Gastroesophageal sphincter (tissue), 3 donors: ENCODE results near the gene BCAR3.

Source experiments
- EP300 ChIP-seq: sonication (generic); formaldehyde crosslinking; IDR thresholded peaks from one replicate; pipeline ENCODE4 v1.6.1; 2017; ENCODE audit warnings: antibody characterized with exemption, mild to moderate bottlenecking
- POLR2AphosphoS5 ChIP-seq: sonication (generic); formaldehyde crosslinking; IDR thresholded peaks from one replicate; pipeline ENCODE4 v1.6.1; 2017; ENCODE audit warnings: antibody characterized with exemption
- TF ChIP-seq, protein P1 (sequence below), 4 experiments: fragments of 200-600 bp in 2 of 4; fragments of 450-650 bp in 2 of 4; sonication (generic) in 1 of 4; IDR thresholded peaks; one replicate each; pipeline ENCODE4 v1.5.1; 2017 to 2019; ENCODE audit warnings: antibody characterized with exemption in 4 of 4, mild to moderate bottlenecking in 2 of 4, moderate library complexity in 2 of 4

DNA sequence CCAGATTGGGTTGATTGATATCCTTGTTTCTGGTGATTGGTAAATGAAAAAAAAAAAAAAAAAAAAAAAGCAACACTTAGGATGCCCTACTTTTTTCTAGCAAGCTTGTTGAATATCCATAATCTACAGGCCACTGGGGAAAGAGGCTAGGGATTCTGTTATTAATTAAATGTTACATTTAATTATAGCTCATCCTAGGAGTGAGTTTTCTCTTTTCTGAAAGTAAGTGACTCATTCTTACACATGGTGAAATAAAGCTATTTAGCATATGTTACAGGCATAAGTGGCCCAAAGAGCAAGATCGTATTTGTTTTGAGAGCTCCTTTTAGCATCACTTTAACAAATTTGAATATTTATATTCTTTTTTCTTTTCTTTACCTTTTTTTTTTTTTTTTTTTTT lies 139.2 kb downstream of the BCAR3 start:
- TF ChIP-seq POLR2AphosphoS5 (no peak), EP300 (no peak)
- TF ChIP-seq, protein P1, sequence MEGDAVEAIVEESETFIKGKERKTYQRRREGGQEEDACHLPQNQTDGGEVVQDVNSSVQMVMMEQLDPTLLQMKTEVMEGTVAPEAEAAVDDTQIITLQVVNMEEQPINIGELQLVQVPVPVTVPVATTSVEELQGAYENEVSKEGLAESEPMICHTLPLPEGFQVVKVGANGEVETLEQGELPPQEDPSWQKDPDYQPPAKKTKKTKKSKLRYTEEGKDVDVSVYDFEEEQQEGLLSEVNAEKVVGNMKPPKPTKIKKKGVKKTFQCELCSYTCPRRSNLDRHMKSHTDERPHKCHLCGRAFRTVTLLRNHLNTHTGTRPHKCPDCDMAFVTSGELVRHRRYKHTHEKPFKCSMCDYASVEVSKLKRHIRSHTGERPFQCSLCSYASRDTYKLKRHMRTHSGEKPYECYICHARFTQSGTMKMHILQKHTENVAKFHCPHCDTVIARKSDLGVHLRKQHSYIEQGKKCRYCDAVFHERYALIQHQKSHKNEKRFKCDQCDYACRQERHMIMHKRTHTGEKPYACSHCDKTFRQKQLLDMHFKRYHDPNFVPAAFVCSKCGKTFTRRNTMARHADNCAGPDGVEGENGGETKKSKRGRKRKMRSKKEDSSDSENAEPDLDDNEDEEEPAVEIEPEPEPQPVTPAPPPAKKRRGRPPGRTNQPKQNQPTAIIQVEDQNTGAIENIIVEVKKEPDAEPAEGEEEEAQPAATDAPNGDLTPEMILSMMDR (IDR thresholded peaks at IDR 0.05), result no peak
